KBM-7 (cell line): ENCODE measurements around the gene ANKHD1.
A peak's percentile ranks its signal among the peaks of the same experiment; 100 is the strongest.

Experiments used
- DNase-seq: peaks from one replicate; pipeline ENCODE4 v3.0.0-alpha.2; 2015
- in situ Hi-C: fragments of 300-500 bp; cut with MboI; formaldehyde crosslinking; loops from 2 replicates; pipeline ENCODE4 v1.14.3; 2020; ENCODE audit warnings: low sequenced_read_pairs, low pct_unique_long_range_greater_than_20kb, mixed read lengths

Gene ANKHD1

DNA sequence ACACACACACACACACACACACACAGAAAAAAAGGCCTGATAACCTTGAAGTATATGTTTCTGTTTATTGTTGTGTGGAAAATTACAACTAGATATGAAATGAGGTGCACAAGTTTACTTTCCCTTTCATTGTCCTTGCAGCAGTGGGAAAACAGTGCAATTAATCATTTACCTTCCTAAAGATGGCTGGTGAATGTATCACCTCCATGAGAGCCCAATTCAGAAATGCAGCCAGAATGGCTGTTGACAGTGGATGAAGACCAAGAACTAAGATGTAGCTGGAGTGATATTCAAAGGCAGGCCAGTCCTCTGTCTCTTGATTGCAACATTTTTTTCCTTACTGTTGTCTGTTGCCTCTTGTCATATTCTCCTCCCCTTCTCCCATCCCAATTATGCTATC lies 96.3 kb downstream of the ANKHD1 start:
- in situ Hi-C loops, result no loop called here
- no peak for DNase-seq

GRCh38 chr5:140498591-140498990 lies 97.0 kb downstream of the ANKHD1 start:
- in situ Hi-C loops, result no loop called here
- DNase-seq, result no peak

GRCh38 chr5:140502834-140503233 lies 101.2 kb downstream of the ANKHD1 start:
- in situ Hi-C loops, result no loop called here
- no peak for DNase-seq

- no peak for DNase-seq
- in situ Hi-C loops, result no loop called here
These were observed 108.3 kb downstream of the ANKHD1 start for GRCh38 chr5:140509898-140510297.

DNA sequence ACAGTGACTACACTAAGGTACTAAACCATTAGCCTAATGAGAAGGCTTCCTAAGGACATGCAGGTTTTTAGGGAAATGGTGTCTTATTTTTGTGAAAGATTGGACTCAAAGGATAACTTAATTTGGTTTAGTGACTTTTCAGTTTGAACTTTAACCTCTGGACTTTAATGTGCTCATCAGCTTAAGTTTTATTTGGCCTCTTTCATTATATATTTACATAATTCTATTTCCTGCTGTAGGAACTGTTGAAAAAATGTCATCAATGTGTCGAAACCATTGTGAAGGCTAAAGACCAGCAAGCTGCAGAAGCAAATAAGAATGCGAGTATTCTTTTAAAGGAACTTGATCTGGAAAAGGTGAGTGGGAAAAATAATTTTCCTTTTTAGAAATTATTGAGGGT lies 111.5 kb downstream of the ANKHD1 start:
- in situ Hi-C loops, result no loop called here
- no peak for DNase-seq

GRCh38 chr5:140524003-140524402 lies 122.4 kb downstream of the ANKHD1 start:
- in situ Hi-C loops, result no loop called here
- DNase-seq, result no peak

DNA sequence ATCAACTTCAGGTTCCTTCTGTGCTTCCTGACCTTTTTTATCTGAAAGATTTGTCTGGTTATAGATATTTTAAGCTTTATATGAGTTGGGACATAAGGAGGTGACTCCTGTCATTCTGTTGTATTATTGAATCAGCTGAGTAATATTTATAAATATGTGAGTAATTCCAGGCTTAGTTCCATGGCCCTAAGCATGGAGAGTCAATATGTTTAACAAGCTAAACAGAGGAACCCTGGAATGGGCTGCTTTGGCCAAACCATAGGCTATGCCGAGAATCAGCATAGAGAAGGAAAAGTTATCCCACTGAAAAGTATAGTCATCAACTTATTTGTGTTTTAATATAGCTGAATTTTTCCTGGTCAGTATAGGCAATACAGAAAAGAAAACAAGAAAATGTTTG lies 138.6 kb downstream of the ANKHD1 start:
- in situ Hi-C loops, result no loop called here
- DNase-seq, result no peak

- in situ Hi-C loops, result no loop called here
- no peak for DNase-seq
These were observed 141.3 kb downstream of the ANKHD1 start for GRCh38 chr5:140542972-140543371.

DNA sequence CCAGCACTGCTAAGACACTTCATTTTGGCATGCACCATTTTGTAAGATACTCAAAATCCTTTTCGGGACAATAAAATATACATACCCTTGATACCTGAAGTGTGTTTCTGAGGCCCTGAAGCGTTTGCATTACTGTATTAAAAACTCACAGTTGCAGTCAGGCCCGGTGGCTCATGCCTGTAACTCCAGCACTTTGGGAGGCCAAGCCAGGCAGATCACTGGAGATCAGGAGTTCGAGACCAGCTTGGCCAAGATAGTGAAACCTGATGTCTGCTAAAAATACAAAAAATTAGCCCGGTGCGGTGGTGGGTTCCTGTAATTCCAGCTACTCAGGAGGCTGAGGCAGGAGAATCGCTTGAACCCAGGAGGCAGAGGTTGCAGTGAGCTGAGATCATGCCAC lies 143.4 kb downstream of the ANKHD1 start:
- no peak for DNase-seq
- in situ Hi-C loops, result no loop called here

- DNase-seq, result no peak
- in situ Hi-C loops, result no loop called here
These were observed 144.0 kb downstream of the ANKHD1 start for GRCh38 chr5:140545606-140546005.

GRCh38 chr5:140546851-140547507 lies 145.3 kb downstream of the ANKHD1 start:
- no peak for DNase-seq
- in situ Hi-C loops, result no loop called here

DNA sequence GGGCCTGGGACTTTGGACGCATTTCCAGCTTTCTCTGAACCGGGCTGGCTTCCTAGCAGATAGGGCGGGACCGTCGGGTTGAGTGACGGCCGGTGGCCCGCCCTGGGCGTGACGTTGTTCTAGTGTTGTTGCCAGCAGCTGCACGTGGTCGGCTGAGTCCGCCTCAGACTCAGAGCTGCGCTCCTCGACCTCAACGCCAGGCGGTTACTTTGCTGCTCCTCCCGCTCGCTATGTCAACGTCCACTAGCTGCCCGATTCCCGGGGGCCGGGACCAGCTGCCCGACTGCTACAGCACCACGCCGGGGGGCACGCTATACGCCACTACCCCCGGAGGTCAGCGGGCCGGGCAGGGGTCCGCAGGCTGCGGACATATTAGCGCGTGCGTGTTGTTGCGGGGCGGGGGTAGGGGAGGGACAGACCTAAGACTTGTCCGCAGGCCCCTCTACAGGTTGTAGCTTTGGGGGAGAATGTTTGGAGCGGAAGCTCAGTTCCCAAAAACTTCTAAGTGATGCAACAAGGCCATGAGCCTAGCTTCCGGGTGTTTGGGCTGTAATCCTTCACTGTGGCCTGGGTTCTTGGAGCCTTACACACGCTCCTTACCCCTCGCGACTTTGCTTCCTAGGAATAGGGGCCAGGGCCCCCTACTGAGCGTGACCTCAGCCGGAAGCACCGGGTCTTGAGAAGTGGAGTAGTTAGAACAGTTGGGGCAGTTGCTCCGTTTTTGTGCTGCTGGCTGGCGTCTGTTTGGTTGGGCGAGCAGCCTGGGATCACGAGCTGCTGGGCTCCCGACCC lies 146.1 kb downstream of the ANKHD1 start, which contains the start of gene EIF4EBP3:
EIF4EBP3 (plus strand) TSS at position 155 of the 792 bp plus-strand sequence; CDS start at position 231, 76 bp downstream.
- in situ Hi-C loops, result no loop called here
- DNase-seq, result no peak

DNA sequence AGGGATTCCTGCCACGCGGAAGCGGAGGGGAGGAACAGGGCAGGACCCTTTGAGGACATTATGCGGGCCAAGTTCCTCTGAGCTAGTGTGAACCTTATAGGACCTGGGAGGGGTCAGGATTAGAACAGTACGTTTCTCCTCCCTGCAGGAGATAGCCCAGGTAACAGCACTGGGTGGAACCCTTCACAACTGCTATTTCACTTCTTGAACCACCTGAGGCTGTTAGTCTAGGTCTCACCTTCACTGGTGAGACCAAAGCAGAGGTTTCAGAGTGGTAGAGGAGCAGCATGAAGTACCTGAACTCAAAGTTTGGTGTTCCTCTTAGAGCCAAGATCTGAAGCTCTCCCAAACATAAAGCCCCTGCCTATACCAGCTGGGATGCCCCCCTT lies 146.7 kb downstream of the ANKHD1 start:
- no peak for DNase-seq
- in situ Hi-C loops, result no loop called here

DNA sequence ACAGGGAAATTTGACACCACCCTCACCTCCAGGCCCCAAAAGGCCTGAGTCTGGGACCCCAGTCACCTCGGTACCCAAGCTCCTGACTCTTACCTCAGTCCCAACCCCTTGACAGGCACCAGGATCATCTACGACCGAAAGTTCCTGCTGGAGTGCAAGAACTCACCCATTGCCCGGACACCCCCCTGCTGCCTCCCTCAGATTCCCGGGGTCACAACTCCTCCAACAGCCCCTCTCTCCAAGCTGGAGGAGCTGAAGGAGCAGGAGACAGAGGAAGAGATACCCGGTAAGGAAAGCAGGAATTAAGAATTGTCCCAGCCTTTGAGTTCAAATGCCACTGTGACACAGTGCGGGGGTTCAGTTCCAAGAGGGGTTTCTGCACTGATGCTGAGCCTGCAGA lies 147.2 kb downstream of the ANKHD1 start:
- no peak for DNase-seq
- in situ Hi-C loops, result no loop called here

DNA sequence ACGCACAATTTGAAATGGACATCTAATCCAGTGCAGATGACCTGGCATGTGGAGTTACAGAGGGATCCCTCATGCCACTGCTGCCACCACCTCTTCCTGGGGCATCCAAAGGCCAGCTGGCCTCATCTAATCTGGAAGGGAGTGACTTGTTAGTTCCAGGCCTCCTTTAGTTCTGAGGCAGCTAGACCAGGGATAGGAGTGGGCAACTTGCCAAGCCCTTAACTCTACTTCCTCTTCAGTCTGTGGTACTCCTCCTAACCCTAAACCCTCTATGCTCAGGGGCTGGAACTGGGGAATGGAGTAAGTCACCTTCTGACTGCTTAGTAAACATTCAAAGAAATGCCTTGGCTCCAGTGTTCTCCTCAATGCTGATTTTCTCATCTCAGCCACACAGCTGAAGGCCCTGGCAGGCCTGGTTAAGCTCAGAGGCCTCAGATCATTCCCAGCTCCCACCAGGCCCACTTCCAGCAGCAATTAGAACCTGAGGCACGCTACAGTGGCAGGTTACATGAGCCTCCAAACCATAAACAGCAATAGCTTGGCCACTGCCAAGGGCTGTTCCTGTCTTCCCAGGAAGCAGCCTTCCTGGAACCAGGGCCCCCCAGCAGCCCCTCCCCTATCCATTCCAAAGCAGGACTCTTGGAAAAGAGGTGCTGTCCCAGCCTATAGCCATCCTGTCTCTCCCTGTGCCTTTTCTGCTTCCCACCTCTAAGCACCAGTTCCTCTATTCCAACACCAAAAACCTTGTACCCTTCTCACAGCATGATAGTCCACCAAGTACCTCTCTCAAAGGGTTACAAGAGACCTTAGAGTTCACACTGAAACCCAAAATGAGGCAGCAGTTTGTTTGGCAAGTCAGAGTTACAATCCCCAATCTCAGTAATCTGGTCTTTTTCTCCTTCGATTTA lies 147.9 kb downstream of the ANKHD1 start:
- in situ Hi-C loops, result no loop called here
- peak; percentile 82 for DNase-seq

GRCh38 chr5:140550147-140551079 lies 148.8 kb downstream of the ANKHD1 start:
- DNase-seq, result no peak
- in situ Hi-C loops, result no loop called here

- DNase-seq, result no peak
- in situ Hi-C loops, result no loop called here
These were observed 150.2 kb downstream of the ANKHD1 start for GRCh38 chr5:140551872-140552271.

DNA sequence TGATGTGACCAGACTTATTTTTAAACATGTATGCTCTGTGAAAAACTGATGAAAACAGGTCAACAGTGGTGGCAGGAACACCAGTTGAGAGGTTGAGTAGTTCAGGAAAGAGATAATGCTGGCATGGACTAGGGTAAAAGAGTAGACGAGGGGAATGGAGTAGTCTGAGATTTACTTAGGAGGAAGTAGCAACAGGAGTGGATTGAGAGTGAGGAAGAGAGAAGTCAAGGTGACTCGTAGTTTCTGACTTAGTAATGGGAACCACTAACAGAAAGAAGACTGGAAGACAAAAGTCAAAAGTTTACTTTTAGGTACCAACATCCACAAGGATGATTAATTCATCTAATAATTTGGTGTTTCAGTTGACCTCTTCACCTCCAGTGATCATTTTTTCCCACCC lies 152.0 kb downstream of the ANKHD1 start:
- no peak for DNase-seq

DNA sequence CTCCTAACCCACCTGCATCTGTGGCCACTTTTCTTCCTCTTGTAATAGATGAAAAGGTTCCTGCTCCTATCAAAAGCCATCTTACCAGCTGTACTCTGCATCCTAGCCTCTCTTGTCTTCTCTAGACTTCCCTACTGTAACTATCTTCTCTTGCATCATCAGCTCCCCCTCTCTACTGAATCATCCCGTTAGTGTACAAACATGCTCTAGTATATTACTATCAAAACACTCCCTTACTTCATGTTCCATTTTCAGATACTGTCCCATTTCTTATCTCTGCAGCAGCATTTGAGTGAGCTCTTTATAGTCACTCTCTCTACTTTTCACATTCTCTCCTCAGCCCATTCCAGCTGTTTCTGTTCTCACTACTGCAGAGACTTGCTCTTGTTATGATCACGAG lies 152.8 kb downstream of the ANKHD1 start:
- no peak for DNase-seq
- in situ Hi-C loops, result no loop called here

More for the DNA sequence above, 152.0 kb downstream of the ANKHD1 start:
- in situ Hi-C loops, result no loop called here
